GM21737 (cell line): Measurements from ENCODE around the gene SOWAHA.

ENCODE experiments used
- ATAC-seq: cut with Tn5 transposase; IDR thresholded peaks from one replicate; pipeline ENCODE4 v1.9.1; 2021; ENCODE audit warnings: mild to moderate bottlenecking, moderate library complexity; ENCODE audit not compliant: unreplicated experiment

The SOWAHA gene

DNA sequence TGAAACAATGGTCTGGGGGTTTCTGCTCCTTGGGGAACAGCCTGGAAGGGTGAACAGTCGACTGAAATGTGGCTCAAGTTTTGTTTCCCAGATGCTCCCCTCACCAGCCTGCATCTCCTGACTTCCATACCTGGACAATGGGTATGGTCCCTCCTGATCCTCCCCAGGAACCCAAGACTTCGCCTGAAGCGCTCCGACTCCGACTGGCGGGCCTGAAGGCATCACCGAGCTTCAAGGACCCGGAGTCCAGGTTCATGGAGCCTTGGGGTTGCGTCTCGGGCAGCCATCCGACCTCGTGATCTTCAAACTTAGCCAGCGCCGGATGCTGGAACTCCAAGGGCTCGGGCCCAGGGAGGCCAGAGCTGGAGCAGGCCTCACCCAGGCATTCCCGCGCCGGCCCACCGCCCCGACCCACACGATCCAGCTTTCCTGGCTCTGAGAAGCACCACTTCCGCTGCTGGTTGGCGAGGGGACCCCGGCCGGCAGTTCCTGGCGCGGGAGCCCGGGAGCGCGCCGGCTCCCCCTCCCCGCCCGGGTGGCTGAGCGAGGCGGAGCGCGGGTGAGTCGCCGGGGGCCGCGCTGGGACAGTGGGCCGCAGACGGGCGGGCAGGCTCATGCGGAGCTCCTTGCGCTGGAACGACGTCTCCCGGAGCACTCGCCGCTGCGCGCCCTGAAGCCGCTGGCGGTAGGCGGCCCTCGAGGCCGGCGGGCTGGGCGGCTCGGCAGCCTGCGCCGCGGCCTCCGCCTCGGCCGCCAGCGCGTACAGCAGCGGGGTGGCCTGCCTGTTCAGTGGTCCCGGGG is 12.1 kb downstream of the SOWAHA start:
- ATAC-seq = no peak

DNA sequence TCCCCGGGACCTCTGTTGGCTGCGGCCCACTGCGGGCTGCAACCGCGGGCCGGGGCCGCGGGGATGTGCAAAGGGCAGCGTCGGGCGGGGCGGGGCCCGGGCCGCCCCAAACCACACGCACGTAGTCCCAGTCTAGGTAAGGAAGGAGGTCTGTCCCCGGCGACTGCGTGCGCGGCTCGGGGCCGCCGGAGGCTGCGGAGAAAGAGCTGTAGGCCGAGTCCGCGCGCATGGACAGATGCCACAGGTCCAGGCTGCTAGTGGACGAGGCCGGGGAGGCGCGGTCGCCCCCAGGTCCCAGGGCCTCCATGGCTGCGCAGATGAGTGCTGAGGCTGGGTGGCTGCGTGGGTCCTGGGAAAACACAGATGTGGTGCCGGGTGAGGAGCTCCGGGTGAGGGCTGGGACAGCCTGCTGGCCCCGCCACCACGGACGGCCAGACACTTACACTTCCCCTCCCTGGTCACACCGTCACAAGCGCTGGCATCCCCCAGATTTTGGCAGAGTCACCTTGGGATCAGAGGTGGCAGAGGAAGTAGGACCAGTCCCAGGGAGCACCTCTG is 12.8 kb downstream of the SOWAHA start:
- no peak for ATAC-seq

DNA sequence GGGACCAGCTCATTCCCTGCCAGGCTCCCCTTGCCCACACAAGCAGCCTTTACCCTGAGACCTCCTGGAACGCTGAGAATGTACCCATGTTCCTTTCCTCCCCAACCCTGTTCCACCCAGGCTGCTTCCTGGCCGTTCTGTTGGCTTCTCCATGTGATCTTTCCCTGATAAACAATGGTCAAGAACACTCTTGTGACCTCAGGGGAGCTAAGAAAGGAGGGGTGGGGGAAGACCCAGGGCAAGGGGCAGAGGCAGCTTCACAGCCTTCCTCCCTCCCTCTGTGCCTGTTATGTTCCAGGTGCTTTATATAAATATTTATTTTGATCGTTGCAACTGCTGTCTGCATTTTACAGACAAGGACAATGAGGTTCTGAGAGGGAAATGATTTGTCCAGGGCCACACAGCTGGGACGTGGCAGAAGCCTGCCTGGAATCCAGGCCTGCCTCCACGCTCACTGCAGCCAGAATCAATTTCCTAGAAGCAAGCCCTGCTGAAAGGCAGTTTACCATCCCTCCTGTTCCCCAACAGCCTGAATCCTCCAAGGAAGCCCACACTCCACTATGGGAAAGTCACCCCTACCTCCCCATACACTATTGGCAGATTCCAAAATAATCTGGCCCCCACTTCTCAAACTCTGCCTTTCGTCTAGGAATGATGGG is 13.5 kb downstream of the SOWAHA start:
- ATAC-seq = no peak

DNA sequence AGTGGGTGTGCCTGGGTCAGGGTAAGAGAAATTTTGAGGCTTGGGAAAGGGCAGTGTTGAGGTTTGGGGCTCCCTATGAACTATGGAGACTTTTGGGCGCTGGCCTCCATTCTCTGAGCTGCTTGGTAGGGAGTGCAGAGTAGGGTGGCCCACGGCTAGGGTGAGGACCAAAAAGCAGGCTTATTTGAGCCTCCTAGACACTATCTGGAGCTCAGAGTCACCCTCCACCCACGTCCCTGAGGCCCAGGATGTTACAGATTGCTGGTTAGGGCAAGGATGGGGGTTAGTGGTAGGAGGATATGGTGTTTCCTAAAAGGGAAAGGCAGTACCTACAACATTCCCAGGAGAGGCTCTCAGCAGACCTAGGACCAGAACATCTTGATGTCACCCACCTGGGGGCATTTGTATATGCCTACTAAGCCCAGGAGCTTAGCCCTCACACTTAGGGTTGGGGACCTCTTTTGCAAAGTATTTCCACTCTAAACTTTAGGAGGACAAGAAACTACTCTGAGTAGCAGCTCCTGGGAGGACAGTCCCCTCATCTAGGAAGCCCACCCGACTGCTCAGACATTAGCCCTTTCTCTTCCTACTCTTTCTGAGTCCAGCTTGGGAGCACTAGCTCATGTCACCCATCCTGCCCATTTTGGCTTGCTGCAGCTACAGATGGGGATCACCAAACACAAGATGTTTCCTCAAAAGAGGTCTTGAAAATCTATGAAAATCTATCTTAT is 15.0 kb downstream of the SOWAHA start:
- ATAC-seq = no peak

DNA sequence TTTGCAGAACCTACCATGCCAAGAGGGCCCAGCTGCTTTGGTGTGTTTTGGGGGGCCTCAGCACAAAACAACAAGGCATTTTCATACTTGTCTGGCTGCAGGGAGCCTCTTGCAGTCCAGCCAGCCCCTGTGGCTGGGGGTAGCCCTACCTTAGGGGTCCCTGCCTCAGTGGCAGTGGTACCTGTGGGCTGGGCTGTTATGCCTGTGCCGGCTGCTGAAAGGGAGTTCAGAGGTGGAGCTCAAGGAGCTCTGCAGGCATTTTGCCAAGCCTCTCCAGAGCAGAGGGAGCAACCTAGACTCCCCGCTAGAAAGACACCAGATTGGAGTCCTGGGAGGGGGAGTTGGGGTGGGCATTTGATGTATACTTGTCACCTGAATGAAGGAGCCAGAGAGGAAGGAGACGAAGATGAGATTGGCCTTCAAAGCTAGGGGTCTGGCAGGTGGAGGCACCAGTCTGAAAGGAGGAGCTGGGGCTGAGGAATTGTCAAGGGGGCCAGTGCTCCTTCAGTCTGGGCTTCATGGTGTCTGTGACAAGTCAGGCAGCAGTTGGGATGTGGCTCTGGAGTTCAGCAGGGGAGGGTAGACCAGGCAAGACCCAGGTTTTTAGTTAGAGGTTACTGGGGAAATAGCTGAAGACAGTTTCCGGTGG is 15.9 kb downstream of the SOWAHA start:
- no peak for ATAC-seq

DNA sequence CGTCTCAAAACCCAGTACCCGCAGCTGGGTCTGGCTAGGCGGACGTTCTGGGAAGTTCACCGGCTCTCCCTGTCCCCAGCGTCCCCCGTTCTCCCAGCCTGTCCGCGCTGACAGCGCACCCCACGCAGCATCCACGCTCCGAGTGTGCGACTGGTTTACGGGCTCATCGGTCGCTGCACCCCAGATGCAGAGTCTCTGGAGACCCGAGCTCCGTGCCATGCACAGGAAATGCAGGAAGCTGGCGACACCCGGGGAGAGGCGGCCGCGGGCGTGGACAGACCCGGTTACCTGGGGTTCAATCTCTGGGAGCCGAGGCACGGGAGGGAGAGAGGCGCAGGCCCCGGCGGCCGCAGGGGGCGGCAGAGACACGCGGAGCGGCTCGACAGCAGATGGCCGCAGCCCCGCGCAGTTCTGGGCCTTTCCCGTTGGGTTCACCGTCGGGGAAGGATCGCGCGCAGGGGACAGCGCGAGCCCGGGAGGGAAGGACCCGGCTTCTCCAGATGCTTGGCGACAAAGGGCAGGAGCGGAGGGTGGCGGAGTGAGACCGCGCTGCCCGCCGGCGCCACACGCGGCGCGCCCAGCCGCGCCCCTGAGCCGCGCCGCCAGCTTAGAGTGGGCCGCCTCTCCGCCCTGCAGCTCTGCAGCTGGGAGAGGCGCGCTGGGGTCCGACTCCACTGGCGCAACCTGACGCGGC is 16.8 kb downstream of the SOWAHA start:
- ATAC-seq = peak; percentile 67

DNA sequence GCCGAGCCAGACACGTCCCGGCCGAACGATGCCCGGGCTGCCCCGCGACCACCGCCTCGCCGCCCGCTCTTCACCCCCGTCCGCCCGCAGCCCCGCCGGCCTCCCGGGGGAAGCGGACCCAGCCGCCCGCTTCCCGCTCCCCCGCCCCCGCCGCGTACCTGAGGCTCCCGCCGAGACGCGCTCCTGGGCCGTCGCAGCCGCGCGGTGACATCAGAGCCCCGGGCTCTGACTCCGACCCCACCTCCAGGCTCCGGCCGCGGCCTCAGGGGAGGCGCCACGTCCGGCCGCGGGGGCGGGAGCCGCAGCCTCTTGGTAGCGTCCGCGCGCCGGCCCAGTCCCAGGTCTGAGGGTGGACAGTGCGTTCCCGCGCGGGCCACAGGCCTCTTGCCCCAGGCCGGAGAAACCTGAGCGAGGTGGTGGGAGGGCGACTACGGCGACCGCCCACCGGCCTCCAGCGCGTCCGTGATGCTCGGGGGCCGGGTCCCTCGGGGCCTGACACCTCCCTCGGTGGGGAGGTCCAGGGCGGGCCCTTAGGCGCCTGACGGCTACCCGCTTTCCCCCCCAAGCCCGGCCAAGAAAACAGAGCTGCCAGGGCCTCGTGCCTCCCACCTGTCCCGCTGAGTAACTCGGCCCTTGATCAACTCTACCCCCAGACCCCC is 17.5 kb downstream of the SOWAHA start, which contains the start of gene SHROOM1:
TSS of gene SHROOM1 (minus strand) at position 212 of the 659 bp plus-strand sequence. CDS start 4,507 bp downstream, outside the sequence.
- ATAC-seq = peak; percentile 60

DNA sequence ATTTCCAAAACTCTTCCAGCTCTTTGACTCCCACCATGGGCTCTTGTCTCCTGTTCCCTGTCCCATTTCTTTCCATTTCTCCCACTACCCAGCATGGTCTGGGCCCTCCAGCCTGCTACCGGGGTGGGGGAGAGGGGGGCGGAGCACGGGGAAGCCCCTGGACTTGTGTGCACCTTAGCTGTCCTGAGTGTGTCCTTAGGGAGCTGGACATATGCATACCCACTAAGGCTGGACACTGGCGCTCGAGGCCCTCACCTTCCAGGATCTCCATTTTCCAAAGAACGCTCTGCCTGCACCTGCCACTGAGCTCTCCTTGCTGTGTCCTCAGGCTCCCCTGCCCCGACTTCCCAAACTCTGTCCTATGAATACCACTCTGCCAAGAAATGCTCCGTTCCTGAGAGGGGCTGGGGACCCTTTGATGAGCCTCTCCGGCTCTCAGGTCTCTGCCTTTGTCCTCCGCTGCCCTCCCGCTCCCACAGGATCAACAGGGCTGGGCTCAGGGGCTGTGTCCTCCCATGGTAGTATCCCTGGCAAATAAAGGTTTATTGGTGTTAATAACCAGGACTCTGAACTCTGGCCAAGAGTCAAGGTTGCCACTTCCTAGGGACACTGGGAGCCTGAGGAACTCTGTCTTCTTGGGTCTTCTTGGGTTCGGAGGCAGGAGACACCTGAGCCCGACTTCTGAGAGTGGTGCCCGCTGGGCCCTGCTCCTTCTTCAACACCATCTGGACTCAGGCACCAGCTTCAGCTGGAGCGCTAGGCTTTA is 18.2 kb downstream of the SOWAHA start:
- ATAC-seq = no peak

DNA sequence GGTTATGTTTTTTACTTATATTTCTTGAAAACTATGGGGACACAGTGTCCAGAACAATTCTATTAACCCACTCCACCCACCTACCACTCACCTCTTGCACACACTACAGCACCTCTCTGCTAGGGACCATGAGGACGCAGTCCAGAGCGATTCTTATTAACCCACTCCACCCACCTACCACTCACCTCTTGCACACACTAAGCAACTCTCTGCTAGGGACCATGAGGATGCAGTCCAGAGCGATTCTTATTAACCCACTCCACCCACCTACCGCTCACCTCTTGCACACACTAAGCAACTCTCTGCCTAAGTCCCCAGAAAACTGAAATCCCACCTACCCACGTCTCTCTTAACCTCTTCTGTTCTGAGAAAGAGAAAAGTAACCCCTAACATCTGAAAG is 19.5 kb downstream of the SOWAHA start:
- ATAC-seq = no peak

DNA sequence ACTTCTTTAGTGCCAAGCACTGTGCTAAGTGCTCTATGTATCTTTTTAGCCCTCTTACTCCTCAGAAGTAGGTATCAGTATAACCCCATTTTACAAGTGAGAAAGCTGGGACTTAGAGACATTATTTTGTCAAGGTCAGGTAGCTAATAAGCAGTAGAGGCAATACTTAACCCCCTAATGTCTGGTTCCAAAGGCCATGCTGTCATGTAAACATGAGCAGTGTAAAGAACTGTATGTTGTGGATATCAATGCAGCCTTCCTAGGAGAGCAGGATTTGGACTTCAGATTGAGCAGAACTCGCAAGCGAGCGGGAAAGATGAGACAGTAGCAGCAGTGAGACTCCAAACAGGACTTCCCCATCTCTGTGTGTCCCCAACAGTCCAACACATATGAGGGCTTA is 21.0 kb downstream of the SOWAHA start:
- ATAC-seq = no peak

DNA sequence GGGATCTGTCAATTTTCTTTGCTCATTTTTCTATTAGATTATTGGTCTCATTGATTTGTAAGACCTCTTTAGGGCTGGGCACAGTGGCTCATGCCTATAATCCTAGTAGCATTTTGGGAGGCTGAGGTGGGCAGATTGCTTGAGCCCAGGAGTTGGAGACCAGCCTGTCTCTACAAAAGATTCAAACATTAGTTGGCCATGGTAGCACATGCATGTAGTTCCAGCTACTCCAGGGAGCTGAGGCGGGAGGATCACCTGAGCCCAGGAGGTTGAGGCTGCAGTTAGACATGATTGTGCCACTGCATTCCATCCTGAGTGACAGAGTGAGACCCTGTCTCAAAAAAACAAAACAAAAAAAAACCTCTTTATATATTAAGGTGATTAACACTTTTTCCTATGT is 23.8 kb downstream of the SOWAHA start:
- no peak for ATAC-seq

DNA sequence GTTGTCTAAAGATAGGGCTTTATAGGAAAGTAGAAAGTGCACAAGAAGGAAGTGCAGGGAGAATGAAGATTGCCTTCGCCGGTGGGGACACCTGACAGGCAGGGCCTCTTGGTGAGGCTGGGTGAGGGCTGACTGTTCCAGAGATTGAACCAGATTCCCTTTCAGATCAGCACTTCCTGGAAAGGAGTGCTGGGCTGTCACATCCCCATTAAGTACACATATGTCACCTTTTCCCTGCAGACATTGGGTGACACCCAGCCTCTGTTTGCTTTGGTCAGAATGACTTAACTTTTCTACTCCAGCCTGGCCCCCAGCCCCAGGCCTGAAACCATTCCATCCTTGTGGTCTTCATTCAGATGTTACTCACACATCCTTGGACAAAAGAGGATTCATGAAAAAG is 24.8 kb downstream of the SOWAHA start:
- no peak for ATAC-seq

DNA sequence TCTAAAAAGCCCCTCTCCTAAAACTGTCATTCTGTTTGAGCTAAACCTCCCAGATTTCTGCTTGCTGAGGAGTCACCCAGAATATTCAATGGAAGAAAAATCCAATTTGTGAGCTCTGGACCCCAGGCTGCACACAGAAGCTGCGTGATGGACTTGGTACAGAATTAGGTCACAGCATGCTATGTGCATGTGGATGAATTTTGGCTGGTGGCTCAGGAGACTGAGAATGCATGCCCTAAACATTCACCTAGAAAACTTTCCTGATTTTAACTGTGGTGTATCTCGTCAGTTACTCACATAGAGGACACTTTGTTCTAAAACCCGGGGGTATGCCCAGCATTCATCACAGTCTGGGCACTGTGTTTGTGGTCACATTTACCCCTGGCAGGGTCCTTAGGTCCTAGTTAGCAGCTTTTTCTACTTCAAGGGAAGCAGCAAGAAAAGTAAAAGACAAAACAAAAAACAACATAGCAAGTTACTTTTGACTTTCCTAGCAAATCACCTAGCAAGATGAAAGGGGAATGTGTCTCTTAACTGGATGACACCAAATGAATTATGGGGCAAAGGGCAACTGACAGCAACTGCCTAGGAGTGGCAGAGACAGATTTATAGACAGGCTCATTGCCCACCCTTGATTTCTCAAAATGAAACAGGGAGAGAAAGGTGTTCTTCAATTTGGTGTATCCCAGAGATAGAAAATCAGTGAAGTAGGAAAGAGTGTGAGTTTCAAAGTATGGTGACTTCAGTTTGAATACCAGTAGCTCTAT is 25.6 kb downstream of the SOWAHA start:
- ATAC-seq = no peak

DNA sequence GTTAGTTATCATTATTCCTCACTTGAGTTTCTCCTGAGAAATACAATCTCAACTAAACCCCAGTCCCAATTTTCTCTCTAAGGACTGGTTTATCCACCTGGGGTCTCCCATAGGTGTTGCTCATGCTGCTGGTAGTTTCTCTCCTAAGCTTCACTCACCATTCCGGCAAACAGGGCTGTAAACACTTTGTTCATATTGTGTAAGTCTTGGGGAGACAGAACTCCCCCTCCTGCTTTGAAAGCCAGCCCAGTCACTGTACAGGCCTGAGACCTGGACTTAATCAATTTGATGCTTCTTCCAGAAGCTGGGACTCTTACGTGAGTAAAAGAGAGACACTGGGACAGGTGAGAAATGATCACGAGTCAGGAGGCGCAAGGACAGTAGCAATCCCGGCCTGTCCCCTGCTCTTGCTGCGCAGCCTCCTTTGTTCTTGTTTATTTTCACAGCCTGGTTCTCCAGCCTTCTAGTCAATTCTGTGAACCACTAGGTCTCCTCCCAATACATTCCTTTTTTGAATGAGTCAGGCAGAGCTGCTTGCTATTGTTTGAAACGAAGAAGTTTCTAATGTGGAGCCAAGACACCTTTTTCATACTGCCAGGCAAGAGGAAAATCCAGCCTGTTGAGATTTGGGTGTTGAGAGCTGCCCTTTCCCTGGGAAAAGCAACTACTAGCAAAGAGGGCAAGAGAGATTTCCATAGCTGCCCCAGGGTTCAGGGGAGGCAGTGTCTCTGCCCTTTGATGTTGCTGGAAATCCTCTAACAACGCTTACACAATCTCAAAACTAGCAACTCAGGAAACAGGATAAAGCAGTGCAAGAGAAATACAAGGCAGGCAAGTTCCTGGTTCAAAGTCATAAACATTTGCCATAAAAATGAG is 26.6 kb downstream of the SOWAHA start:
- no peak for ATAC-seq

DNA sequence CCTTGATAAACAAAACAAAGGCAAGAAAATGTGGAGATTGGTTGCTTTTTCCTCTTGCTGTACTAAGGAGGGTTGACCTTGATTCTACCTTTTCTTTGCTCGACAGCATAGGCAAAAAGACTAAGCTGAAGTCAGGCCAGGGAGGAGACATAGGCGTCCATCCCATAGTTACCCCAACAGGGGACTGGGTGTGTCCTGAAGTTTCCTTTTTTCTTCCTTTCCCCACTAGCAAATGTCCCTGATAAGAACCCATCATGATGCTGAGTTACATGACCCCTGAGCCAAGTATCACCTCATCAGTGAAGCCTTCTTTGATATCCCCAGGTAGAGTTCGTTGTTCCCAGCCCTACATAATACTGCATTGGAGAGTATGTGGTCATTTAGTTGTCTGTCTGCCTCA is 27.2 kb downstream of the SOWAHA start:
- no peak for ATAC-seq

DNA sequence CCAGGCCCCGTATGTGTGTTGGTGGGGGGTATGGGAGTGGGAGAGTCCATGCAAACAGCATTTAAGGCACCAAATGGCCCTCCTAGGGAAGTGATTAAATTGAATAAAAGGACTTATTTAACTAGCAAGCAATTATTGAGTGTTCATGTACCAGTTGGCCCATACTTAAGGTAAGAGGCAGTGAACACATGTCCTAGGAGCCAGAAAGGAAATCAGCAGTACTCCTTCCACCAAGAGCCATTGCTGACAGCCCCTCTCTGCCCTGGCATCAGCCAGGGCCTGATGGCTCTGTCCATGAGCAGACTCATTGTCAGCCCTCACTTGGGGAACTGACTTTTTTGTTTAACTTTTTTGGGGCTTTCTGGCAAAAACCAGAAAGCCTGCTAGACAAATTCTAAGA is 27.8 kb downstream of the SOWAHA start:
- ATAC-seq = no peak

DNA sequence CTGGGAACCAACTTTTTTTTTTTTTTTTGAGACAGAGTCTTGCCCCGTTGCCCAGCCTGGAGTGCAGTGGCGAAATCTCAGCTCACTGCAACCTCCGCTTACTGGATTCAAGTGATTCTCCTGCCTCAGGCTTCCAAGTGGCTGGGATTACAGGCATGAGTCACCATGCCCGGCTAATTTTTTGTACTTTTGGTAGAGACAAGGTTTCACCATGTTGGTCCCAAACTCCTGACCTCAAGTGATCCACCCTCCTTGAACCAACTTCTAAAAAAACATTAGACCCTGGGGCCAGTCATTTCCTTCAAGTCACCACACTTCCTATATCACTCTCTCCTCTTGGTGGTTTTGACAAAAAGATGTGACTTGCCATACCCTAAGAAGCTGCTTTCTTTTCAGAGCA is 28.2 kb downstream of the SOWAHA start:
- ATAC-seq = no peak
